Measurements from ENCODE around the gene MAP3K2.
A peak's percentile ranks its signal among the peaks of the same experiment; 100 is the strongest.

MAP3K2 gene

GRCh38 chr2:127387655-127388422 lies at the start of gene MAP3K2:
Gene MAP3K2, minus strand, starts transcription at chr2:127387975. Its CDS starts 44,846 bp downstream, at chr2:127343129.
- peak; percentile 94 to 95 for DNase-seq

- DNase-seq: no peak
Observed at GRCh38 chr2:127437056-127437455, 49.3 kb upstream of the MAP3K2 start.

- DNase-seq: no peak
Observed at GRCh38 chr2:127434515-127434914, 46.7 kb upstream of the MAP3K2 start.

- no peak for DNase-seq
Observed at GRCh38 chr2:127431408-127432023, 43.7 kb upstream of the MAP3K2 start.

- no peak for DNase-seq
Observed at GRCh38 chr2:127429844-127430425, 42.2 kb upstream of the MAP3K2 start.

- no peak for DNase-seq
Observed at GRCh38 chr2:127429291-127429690, 41.5 kb upstream of the MAP3K2 start.

- no peak for DNase-seq
Observed at GRCh38 chr2:127428815-127429109, 41.0 kb upstream of the MAP3K2 start.

GRCh38 chr2:127428057-127428814 lies 40.5 kb upstream of the MAP3K2 start:
- DNase-seq: no peak

GRCh38 chr2:127427376-127428056 lies 39.7 kb upstream of the MAP3K2 start:
- no peak for DNase-seq

- no peak for DNase-seq
Observed at GRCh38 chr2:127426501-127427354, 39.0 kb upstream of the MAP3K2 start.

GRCh38 chr2:127425540-127426490 lies 38.0 kb upstream of the MAP3K2 start:
- no peak for DNase-seq

- no peak for DNase-seq
Observed at GRCh38 chr2:127424598-127425520, 37.1 kb upstream of the MAP3K2 start.

GRCh38 chr2:127423880-127424279 lies 36.1 kb upstream of the MAP3K2 start:
- DNase-seq: no peak

GRCh38 chr2:127423478-127423843 lies 35.7 kb upstream of the MAP3K2 start:
- DNase-seq: no peak

GRCh38 chr2:127422559-127423477 lies 35.0 kb upstream of the MAP3K2 start:
- no peak for DNase-seq

GRCh38 chr2:127421871-127422558 lies 34.2 kb upstream of the MAP3K2 start:
- no peak for DNase-seq

GRCh38 chr2:127421116-127421800 lies 33.5 kb upstream of the MAP3K2 start:
- DNase-seq: no peak

Measured in activated CD4-positive, alpha-beta T cell treated with anti-CD3 and anti-CD28 coated beads for 4 hours (primary cell).